ENCODE results near the gene SIK3. TPM values are rescaled to one million over a fixed set of nuclear protein-coding genes. Genes with fewer than 3 reads are reported as not detected.

The SIK3 gene
- total RNA-seq, 1 donor from 2014 or later: 24.4 TPM

- Mint-ChIP-seq H3K4me3 (no peak overlapping the region), H3K9me3 (no peaks in the 10 kb centered on the region), H3K27me3 (ENCODE audit: insufficient read depth, low read depth) (peaks cover 2% of the 10 kb centered on the region), H3K27ac (no peak overlapping the region), H3K36me3 (peaks cover 40% of the 10 kb centered on the region), H3K4me1 (no peaks in the 10 kb centered on the region)
- DNase-seq (ENCODE audit: low spot score): no peak
- Histone ChIP-seq H3K9me3 (ENCODE audit: low read depth) (no peaks in the 10 kb centered on the region), H4K20me1 (ENCODE audit: low read depth) (no peaks in the 10 kb centered on the region), H2AFZ (replicated peaks) (no peak overlapping the region), H3K27me3 (no peaks in the 10 kb centered on the region), H3K4me3 (no peak overlapping the region), H3K27ac (no peak overlapping the region), H3K9ac (no peak overlapping the region), H3F3A (ENCODE audit: low read depth) (no peaks in the 10 kb centered on the region), H3K4me1 (no peaks in the 10 kb centered on the region), H3K79me2 (ENCODE audit: low read depth) (no peaks in the 10 kb centered on the region), H3K36me3 (peaks cover 5% of the 10 kb centered on the region), H3K4me2 (no peak overlapping the region)
- TF ChIP-seq, protein P1, sequence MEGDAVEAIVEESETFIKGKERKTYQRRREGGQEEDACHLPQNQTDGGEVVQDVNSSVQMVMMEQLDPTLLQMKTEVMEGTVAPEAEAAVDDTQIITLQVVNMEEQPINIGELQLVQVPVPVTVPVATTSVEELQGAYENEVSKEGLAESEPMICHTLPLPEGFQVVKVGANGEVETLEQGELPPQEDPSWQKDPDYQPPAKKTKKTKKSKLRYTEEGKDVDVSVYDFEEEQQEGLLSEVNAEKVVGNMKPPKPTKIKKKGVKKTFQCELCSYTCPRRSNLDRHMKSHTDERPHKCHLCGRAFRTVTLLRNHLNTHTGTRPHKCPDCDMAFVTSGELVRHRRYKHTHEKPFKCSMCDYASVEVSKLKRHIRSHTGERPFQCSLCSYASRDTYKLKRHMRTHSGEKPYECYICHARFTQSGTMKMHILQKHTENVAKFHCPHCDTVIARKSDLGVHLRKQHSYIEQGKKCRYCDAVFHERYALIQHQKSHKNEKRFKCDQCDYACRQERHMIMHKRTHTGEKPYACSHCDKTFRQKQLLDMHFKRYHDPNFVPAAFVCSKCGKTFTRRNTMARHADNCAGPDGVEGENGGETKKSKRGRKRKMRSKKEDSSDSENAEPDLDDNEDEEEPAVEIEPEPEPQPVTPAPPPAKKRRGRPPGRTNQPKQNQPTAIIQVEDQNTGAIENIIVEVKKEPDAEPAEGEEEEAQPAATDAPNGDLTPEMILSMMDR (IDR thresholded peaks at IDR 0.05): no peak
- TF ChIP-seq EZH2 (IDR thresholded peaks at IDR 0.05): no peak
- no peak for TF ChIP-seq EZH2phosphoT487 (IDR thresholded peaks at IDR 0.05)
These were observed 240.9 kb downstream of the SIK3 start for GRCh38 chr11:116857316-116857715.

DNA sequence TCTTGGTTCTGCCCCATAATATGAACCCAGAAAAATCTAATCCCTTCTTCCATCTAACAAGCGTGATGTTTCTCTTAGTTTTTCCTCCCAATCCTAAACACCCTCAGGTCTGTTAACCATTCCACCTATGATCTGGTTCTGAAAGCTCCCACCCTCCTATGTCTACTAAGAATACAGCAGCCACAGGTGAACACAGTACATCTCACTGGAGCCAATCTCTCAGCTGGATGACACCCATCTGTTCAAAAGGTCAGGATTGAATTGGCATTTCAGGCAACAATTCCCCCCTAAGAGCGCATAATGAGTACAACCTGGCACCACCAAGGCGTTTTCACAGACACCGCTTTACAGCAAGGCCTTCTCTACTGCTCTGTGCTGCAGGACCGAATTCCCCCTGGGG, 241.8 kb downstream of the SIK3 start:
- Mint-ChIP-seq H3K4me3 (no peak overlapping the region), H3K27me3 (ENCODE audit: insufficient read depth, low read depth) (peaks cover 2% of the 10 kb centered on the region), H3K4me1 (no peaks in the 10 kb centered on the region), H3K9me3 (no peaks in the 10 kb centered on the region), H3K27ac (no peak overlapping the region), H3K36me3 (peaks cover 34% of the 10 kb centered on the region)
- Histone ChIP-seq H3K36me3 (peaks cover 5% of the 10 kb centered on the region), H3F3A (ENCODE audit: low read depth) (no peaks in the 10 kb centered on the region), H2AFZ (replicated peaks) (no peak overlapping the region), H3K27ac (no peak overlapping the region), H3K79me2 (ENCODE audit: low read depth) (no peaks in the 10 kb centered on the region), H3K4me1 (no peaks in the 10 kb centered on the region), H3K27me3 (no peaks in the 10 kb centered on the region), H3K9ac (no peak overlapping the region), H3K9me3 (ENCODE audit: low read depth) (no peaks in the 10 kb centered on the region), H3K4me2 (no peak overlapping the region), H4K20me1 (ENCODE audit: low read depth) (no peaks in the 10 kb centered on the region), H3K4me3 (no peak overlapping the region)
- TF ChIP-seq, protein P1 (IDR thresholded peaks at IDR 0.05): no peak
- no peak for TF ChIP-seq EZH2phosphoT487 (IDR thresholded peaks at IDR 0.05)
- TF ChIP-seq EZH2 (IDR thresholded peaks at IDR 0.05): no peak
- no peak for DNase-seq (ENCODE audit: low spot score)

DNA sequence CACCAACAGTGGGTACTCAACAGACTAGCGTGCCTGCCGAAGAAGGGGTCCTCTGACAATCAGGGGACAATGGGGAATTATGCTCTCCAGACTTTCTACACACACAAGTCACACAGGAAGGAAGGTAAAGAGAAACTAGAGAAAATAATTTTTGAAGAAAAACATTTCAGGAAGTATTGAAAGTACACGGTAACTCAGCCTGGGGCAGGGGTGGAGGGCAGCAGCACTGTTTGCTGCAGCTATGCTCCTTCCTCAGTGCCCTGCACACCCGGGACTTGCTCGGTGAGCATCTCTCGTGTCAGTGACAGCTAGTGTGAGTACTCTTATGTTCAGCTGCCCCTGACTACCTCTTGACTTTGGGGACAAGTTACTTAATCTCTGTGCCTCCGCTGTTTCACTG, 242.8 kb downstream of the SIK3 start:
- H3K27me3 ChIP-seq: no peaks in the 10 kb centered on the region
- no peak for DNase-seq (ENCODE audit: low spot score)
- no peaks in the 10 kb centered on the region for H3F3A ChIP-seq (ENCODE audit: low read depth)
- no peak overlapping the region for H2AFZ ChIP-seq (replicated peaks)
- no peaks in the 10 kb centered on the region for H3K9me3 ChIP-seq (ENCODE audit: low read depth)
- Mint-ChIP-seq H3K4me3 (no peak overlapping the region), H3K27ac (no peak overlapping the region), H3K27me3 (ENCODE audit: insufficient read depth, low read depth) (peaks cover 2% of the 10 kb centered on the region), H3K9me3 (no peaks in the 10 kb centered on the region), H3K4me1 (no peaks in the 10 kb centered on the region), H3K36me3 (peaks cover 34% of the 10 kb centered on the region)
- no peaks in the 10 kb centered on the region for H3K4me1 ChIP-seq
- no peak overlapping the region for H3K4me2 ChIP-seq
- TF ChIP-seq EZH2phosphoT487 (IDR thresholded peaks at IDR 0.05) (no peak), EZH2 (IDR thresholded peaks at IDR 0.05) (no peak)
- TF ChIP-seq, protein P1 (IDR thresholded peaks at IDR 0.05): no peak
- H3K36me3 ChIP-seq: peaks cover 5% of the 10 kb centered on the region
- H3K9ac ChIP-seq: no peak overlapping the region
- no peaks in the 10 kb centered on the region for H3K79me2 ChIP-seq (ENCODE audit: low read depth)
- H4K20me1 ChIP-seq (ENCODE audit: low read depth): no peaks in the 10 kb centered on the region
- no peak overlapping the region for H3K4me3 ChIP-seq
- H3K27ac ChIP-seq: no peak overlapping the region

Measured in neural progenitor cell (in vitro differentiated cells).